Skeletal muscle tissue (tissue), 4 donors: Measurements from ENCODE around the gene STRBP. TPM values are rescaled to one million over a fixed set of nuclear protein-coding genes. Genes with fewer than 3 reads are reported as not detected.

Experiments used
- H3K27ac ChIP-seq: one replicate; pipeline ENCODE4 v1.7.0; 2013; ENCODE audit warnings: mild to moderate bottlenecking, low read depth, low read length, inconsistent platforms
- H3K27me3 ChIP-seq, 3 donors: one replicate each; pipeline ENCODE4 v1.7.0; 2013; ENCODE audit warnings: low read length in 3 of 3; ENCODE audit not compliant: control insufficient read depth in 3 of 3, insufficient read depth in 3 of 3
- H3K36me3 ChIP-seq, 3 donors: one replicate each; pipeline ENCODE4 v1.7.0; 2013; ENCODE audit warnings: low read length in 3 of 3; ENCODE audit not compliant: control insufficient read depth in 3 of 3, insufficient read depth in 3 of 3
- H3K4me1 ChIP-seq, 3 donors: one replicate each; pipeline ENCODE4 v1.7.0; 2013; ENCODE audit warnings: low read length in 3 of 3, mild to moderate bottlenecking in 3 of 3; ENCODE audit not compliant: control insufficient read depth in 3 of 3, insufficient read depth in 3 of 3
- H3K4me3 ChIP-seq, 3 donors: one replicate each; pipeline ENCODE4 v1.7.0; 2013; ENCODE audit warnings: low read length in 3 of 3
- H3K9ac ChIP-seq, 3 donors: one replicate each; pipeline ENCODE4 v1.7.0; 2013; ENCODE audit warnings: low read length in 3 of 3, mild to moderate bottlenecking in 3 of 3, moderate library complexity in 2 of 3, low read depth in 1 of 3
- H3K9me3 ChIP-seq, 3 donors: one replicate each; pipeline ENCODE4 v1.7.0; 2013; ENCODE audit warnings: low read length in 3 of 3; ENCODE audit not compliant: control insufficient read depth in 3 of 3
- total RNA-seq: library from RNA; depleted of rRNA; stranded (reverse); fragments of >200 nt; gene quantifications from one replicate; pipeline ENCODE4 v1.2.3, GENCODE V29; 2014
- donor health status: Osteomylitis.

The STRBP gene
- total RNA-seq, 1 donor from 2014 or later = 4.2 TPM

DNA sequence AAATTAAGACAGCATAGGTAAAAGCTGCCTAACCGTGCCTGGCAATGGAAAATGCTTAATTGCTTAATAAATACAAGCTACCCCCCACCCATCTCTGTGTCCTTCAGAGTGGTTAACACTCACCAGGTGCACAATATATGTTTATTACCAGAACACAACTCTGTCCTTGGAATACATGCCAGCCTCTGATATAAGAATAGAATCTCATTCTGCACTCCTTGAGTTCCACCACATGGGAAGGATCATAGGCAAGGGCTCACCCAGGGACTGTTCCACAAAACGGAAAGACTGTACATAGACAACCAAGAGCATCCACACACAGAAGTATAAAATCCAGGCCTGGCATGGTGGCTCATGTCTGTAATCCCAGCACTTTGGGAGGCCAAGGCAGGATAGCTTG lies 91.4 kb downstream of the STRBP start:
- H3K9ac ChIP-seq = no peak overlapping the region
- no peaks in the 10 kb centered on the region for H3K9me3 ChIP-seq
- H3K27ac ChIP-seq = no peak overlapping the region
- peaks cover 0 to 2% (median 0%) of the 10 kb centered on the region in 3 donors for H3K36me3 ChIP-seq
- H3K27me3 ChIP-seq = no peaks in the 10 kb centered on the region
- H3K4me1 ChIP-seq = peaks cover 0 to 2% (median 0%) of the 10 kb centered on the region in 3 donors
- no peak overlapping the region for H3K4me3 ChIP-seq

DNA sequence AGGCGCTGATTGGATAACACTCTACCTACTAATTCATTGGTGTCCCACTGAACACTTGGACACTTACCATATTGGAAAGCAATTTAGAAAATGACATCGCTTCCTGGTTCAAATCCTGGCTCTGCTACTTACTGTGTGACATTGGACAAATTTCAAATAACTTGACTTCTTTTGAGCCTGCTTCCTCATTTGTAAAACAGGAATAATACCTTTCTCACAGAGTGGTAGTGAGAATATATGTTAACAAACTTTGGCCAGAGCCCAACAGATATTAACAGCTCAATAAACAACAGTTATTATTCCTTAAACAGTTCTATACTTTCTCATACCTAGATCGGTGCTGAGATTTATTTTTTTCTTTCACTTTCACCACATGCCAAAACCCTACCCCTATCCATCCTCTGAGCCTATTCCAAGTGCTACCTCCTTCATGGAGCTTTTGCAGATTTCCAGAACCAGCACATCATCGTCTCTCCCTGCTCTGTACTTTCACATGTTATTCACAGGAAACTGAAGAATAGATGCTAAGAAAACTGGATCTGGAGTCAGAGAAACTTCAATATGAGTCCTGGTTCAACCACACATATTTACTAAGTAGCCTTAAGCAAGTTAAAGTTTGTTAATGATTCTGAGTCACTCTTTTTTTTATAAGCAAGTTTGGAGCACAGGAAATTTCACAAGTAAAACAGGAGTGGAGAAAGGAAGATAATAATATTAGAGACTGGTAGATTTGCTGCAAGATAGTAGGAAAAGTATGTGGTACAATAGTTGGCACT lies 92.3 kb downstream of the STRBP start:
- H3K9ac ChIP-seq = no peak overlapping the region

DNA sequence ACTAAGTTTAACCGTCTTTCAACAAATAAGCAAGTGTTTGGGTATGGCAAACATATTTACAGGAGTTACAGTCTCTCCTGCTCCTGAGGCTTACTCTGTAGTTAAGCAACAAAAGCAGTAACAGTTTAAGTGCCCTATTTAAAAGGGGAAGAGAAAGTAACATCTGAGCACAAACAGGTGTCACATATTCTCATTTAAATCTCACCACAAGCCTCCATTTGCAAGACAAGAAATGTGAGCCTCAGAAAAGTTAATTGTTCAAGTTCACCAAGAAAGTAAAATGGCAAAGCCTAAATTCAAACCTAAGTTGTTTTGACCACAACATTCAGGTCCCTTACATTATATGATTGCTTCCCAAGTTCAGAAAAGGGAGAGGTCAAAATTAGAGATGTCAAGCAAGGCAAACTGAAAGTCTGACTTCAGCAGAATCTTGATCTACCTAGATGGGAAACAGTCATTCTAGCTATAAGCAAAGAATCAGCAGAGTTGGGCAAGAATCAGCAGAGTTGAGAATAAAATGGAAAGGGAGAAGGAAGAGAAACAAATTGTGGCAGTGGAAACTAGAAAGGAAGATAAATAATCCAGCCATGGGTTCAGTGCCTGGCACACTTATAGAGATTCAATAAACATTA lies 93.4 kb downstream of the STRBP start:
- no peaks in the 10 kb centered on the region for H3K27me3 ChIP-seq
- H3K9me3 ChIP-seq = no peaks in the 10 kb centered on the region
- H3K4me1 ChIP-seq = peaks cover 0 to 2% (median 0%) of the 10 kb centered on the region in 3 donors
- peaks cover 0 to 2% (median 0%) of the 10 kb centered on the region in 3 donors for H3K36me3 ChIP-seq
- no peak overlapping the region for H3K4me3 ChIP-seq
- H3K27ac ChIP-seq = no peak overlapping the region
- H3K9ac ChIP-seq = no peak overlapping the region

More for the DNA sequence above, 92.3 kb downstream of the STRBP start:
- peaks cover 0 to 2% (median 0%) of the 10 kb centered on the region in 3 donors for H3K4me1 ChIP-seq
- H3K4me3 ChIP-seq = no peak overlapping the region
- no peaks in the 10 kb centered on the region for H3K9me3 ChIP-seq
- no peaks in the 10 kb centered on the region for H3K27me3 ChIP-seq
- H3K36me3 ChIP-seq = peaks cover 0 to 2% (median 0%) of the 10 kb centered on the region in 3 donors
- H3K27ac ChIP-seq = no peak overlapping the region

DNA sequence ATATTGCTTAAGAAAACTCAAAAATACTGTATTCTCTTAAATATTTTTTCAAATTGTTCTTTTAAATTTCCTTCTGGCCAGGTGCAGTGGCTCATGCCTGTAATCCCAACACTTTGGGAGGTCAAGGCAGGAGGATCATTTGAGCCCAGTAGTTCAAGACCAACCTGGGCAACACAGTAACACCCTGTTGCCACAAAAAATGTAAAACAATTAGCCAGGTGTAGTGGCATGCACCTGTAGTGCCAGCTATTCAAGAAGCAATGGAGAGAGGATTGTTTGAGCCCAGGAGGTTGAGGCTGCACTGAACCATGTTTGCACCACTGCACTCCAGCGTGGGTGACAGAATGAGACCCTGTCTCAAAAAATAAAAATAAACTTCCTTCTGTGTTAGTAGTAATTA lies 94.3 kb downstream of the STRBP start:
- peaks cover 0 to 2% (median 0%) of the 10 kb centered on the region in 3 donors for H3K36me3 ChIP-seq
- no peaks in the 10 kb centered on the region for H3K27me3 ChIP-seq

DNA sequence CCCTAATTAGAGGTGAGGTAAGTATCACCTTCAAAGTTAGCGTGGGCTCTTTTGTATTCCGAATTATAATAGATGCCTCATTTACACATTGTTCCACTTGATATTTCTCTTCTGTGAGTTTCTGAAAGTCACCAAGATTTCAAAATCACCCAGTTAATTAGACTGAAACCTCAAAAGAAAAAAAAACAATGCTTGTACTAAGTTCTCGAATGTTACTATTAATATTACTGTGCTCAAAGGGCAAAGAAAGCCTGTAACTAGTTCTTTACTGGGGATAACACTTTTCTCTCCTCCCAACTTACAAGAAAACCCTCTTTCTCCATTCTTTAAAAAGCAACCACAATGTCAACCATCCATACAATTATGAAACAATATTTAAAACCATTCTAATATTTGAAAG lies 98.5 kb downstream of the STRBP start:
- no peak overlapping the region for H3K4me3 ChIP-seq
- H3K4me1 ChIP-seq = no peaks in the 10 kb centered on the region
- no peaks in the 10 kb centered on the region for H3K36me3 ChIP-seq
- no peak overlapping the region for H3K9ac ChIP-seq
- no peak overlapping the region for H3K27ac ChIP-seq
- no peaks in the 10 kb centered on the region for H3K9me3 ChIP-seq
- H3K27me3 ChIP-seq = no peaks in the 10 kb centered on the region

More for the DNA sequence above, 94.3 kb downstream of the STRBP start:
- H3K9me3 ChIP-seq = no peaks in the 10 kb centered on the region
- peaks cover 0 to 2% (median 0%) of the 10 kb centered on the region in 3 donors for H3K4me1 ChIP-seq
- H3K4me3 ChIP-seq = no peak overlapping the region
- H3K9ac ChIP-seq = no peak overlapping the region
- no peak overlapping the region for H3K27ac ChIP-seq

DNA sequence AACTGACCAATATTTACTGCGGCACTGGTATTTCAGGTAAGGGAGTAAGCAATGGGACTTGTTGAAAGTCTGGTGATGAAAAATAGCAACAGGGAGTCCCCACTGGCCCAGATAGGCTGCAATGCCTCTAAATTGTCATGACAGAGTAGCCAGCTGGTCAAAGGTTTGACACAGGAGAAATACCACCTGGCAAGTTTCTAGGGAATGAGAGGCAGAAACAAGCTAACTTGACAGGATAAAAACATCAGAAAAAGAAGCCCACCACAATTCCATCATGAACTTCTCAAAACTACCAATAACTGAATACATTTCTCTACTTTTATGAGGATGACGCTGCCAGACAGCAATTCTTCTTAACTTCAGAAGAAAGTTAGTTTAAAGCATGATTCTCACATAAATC lies 99.8 kb downstream of the STRBP start:
- Histone ChIP-seq H3K9ac (no peak overlapping the region), H3K4me3 (no peak overlapping the region), H3K27me3 (no peaks in the 10 kb centered on the region), H3K4me1 (no peaks in the 10 kb centered on the region), H3K9me3 (no peaks in the 10 kb centered on the region), H3K36me3 (no peaks in the 10 kb centered on the region), H3K27ac (no peak overlapping the region)

DNA sequence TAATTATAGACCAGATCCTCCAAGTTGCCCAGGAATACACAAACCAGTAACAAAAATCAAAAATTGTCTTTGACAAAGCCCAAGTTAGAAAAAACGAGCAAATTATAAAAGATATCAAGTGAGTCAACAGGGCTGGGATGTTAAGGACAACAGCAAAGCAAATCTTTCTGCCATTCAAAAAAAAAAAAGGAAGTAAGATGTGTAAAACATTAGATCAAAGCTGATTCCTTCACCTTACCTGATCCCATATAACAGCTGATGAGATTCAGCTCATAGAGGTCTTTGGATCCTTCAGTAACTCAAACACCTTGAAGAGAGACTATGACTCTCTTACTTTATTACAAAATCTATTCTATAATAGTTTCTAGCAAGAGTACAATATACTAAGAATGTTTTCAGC lies 100.9 kb downstream of the STRBP start:
- no peak overlapping the region for H3K9ac ChIP-seq
- H3K36me3 ChIP-seq = no peaks in the 10 kb centered on the region
- no peak overlapping the region for H3K4me3 ChIP-seq
- H3K27ac ChIP-seq = no peak overlapping the region
- H3K27me3 ChIP-seq = no peaks in the 10 kb centered on the region
- no peaks in the 10 kb centered on the region for H3K4me1 ChIP-seq
- H3K9me3 ChIP-seq = no peaks in the 10 kb centered on the region

DNA sequence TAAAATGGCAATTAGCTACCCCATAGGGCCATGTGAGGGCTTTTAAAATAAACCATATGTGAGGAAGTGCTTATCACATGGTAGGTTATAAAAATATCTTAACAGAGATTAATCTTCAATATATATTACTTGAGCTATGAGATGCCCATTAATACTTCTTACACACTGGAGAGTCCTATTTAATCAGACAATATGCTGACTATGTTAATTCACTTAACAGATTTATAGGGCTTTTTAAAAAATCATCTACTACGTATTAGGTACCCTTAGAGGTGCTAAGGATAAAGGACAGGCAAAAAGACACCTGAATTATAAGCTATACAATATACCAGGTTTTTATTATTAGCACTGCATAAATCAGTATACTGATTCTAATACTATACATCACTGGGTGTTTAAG lies 102.6 kb downstream of the STRBP start:
- Histone ChIP-seq H3K4me1 (no peaks in the 10 kb centered on the region), H3K27ac (no peak overlapping the region), H3K27me3 (no peaks in the 10 kb centered on the region), H3K4me3 (no peak overlapping the region), H3K9me3 (no peaks in the 10 kb centered on the region), H3K36me3 (no peaks in the 10 kb centered on the region), H3K9ac (no peak overlapping the region)

DNA sequence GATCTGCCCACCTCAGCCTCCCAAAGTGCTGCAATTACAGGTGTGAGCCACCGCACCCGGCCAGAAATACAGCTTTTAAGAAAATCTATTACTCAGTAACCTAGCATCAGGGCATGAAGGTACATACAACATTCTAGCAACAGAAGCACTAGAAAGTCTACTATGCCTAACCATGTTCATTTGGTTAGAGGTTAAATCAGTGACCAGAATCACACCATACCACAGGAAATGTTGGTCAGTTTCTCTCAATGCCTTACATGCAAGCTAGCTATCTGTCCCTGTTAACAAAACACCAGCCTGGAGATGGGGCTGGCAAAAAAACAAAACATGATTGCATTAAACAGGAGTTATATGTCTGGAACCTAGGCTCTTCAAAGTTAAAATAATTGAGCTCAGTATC lies 104.1 kb downstream of the STRBP start:
- H3K9ac ChIP-seq = no peak overlapping the region
- H3K4me1 ChIP-seq = no peaks in the 10 kb centered on the region
- H3K27ac ChIP-seq = no peak overlapping the region
- no peaks in the 10 kb centered on the region for H3K27me3 ChIP-seq
- no peaks in the 10 kb centered on the region for H3K9me3 ChIP-seq
- H3K36me3 ChIP-seq = no peaks in the 10 kb centered on the region
- no peak overlapping the region for H3K4me3 ChIP-seq

DNA sequence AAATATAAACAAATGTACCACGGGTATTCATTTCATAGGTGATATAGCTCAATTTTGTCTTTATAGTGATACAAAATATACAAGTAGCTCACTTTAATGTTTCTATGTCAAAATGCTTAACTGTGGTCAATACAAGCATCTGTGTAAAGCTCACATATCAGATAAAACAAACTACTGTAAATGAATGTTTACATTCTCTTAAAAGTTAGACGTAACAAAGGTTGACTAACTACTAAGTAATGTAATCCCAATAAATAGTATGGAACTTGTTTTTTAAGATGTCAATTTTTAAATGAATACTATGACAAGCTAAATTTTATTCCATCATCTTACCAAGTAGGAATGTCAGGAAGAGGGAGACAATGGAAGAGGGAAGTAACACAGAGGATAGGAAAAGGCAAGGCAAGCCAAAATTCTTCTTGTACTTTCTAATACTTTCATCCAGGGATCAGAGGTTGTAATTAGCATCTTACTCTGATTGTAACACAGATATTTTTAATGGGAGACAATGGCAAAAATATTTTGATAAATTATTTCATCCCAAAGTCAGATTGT lies 105.5 kb downstream of the STRBP start:
- Histone ChIP-seq H3K27ac (no peak overlapping the region), H3K4me1 (no peaks in the 10 kb centered on the region), H3K4me3 (no peak overlapping the region), H3K9me3 (no peaks in the 10 kb centered on the region), H3K9ac (no peak overlapping the region), H3K36me3 (no peaks in the 10 kb centered on the region), H3K27me3 (no peaks in the 10 kb centered on the region)
